Ishikawa (cell line): ENCODE results near the gene PRR16.

ENCODE experiments used
- CEBPB ChIP-seq: IDR thresholded peaks from 2 replicates; pipeline ENCODE4 v1.6.1; 2012
- CREB1 ChIP-seq: IDR thresholded peaks from 2 replicates; pipeline ENCODE4 v1.6.1; 2012; ENCODE audit warnings: low read depth
- EGR1 ChIP-seq: IDR thresholded peaks from 2 replicates; pipeline ENCODE4 v1.6.1; 2012
- EP300 ChIP-seq: IDR thresholded peaks from 2 replicates; pipeline ENCODE4 v1.6.1; 2012; ENCODE audit warnings: borderline replicate concordance
- FOXM1 ChIP-seq: IDR thresholded peaks from 2 replicates; pipeline ENCODE4 v1.6.1; 2012; ENCODE audit warnings: low read depth, borderline replicate concordance
- NFIC ChIP-seq: IDR thresholded peaks from 2 replicates; pipeline ENCODE4 v1.6.1; 2012
- RAD21 ChIP-seq: IDR thresholded peaks from 2 replicates; pipeline ENCODE4 v1.6.1; 2012; ENCODE audit warnings: low read depth
- TAF1 ChIP-seq: IDR thresholded peaks from 2 replicates; pipeline ENCODE4 v1.6.1; 2012; ENCODE audit warnings: low read depth, mild to moderate bottlenecking
- TCF12 ChIP-seq: IDR thresholded peaks from 2 replicates; pipeline ENCODE4 v1.6.1; 2012; ENCODE audit warnings: low read depth
- TEAD4 ChIP-seq: IDR thresholded peaks from 2 replicates; pipeline ENCODE4 v1.6.1; 2012
- YY1 ChIP-seq: IDR thresholded peaks from 2 replicates; pipeline ENCODE4 v1.6.1; 2012; ENCODE audit warnings: low read depth
- ZBTB7A ChIP-seq: IDR thresholded peaks from 2 replicates; pipeline ENCODE4 v1.6.1; 2012; ENCODE audit warnings: low read depth
- TF ChIP-seq, protein P1 (sequence below): IDR thresholded peaks from 2 replicates; pipeline ENCODE4 v1.6.1; 2012
- TF ChIP-seq, protein P2 (sequence below): IDR thresholded peaks from 2 replicates; pipeline ENCODE4 v1.6.1; 2012
- TF ChIP-seq, protein P3 (sequence below): IDR thresholded peaks from 2 replicates; pipeline ENCODE4 v1.6.1; 2012; ENCODE audit warnings: low read depth, mild to moderate bottlenecking

PRR16 gene

DNA sequence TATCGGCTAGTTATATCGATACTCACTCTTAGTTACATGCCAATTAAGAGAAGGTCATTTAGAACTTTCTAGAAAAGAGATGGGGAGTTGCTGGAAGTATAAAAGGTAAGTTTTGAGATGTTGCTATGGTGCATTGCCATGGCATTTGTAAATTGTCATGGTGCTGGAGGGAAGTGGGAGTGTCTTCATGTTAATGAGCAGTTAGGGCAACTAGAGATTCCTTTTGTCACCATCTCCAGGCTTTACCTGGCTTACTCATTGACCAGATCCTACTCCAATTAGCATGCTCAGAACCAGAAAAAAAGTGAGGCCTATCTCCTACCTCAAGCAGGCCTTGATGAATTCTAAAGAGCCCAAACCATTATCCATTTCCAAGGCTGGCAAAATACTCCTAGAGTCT is 82.8 kb downstream of the PRR16 start:
- TF ChIP-seq, protein P1, sequence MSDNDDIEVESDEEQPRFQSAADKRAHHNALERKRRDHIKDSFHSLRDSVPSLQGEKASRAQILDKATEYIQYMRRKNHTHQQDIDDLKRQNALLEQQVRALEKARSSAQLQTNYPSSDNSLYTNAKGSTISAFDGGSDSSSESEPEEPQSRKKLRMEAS, result no peak
- TF ChIP-seq EP300 (no peak), RAD21 (no peak), EGR1 (no peak), NFIC (no peak), YY1 (no peak), FOXM1 (no peak), ZBTB7A (no peak), CEBPB (no peak), TCF12 (no peak), TAF1 (no peak), TEAD4 (no peak), CREB1 (no peak)
- TF ChIP-seq, protein P2, sequence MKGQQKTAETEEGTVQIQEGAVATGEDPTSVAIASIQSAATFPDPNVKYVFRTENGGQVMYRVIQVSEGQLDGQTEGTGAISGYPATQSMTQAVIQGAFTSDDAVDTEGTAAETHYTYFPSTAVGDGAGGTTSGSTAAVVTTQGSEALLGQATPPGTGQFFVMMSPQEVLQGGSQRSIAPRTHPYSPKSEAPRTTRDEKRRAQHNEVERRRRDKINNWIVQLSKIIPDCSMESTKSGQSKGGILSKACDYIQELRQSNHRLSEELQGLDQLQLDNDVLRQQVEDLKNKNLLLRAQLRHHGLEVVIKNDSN, result no peak
- TF ChIP-seq, protein P3, sequence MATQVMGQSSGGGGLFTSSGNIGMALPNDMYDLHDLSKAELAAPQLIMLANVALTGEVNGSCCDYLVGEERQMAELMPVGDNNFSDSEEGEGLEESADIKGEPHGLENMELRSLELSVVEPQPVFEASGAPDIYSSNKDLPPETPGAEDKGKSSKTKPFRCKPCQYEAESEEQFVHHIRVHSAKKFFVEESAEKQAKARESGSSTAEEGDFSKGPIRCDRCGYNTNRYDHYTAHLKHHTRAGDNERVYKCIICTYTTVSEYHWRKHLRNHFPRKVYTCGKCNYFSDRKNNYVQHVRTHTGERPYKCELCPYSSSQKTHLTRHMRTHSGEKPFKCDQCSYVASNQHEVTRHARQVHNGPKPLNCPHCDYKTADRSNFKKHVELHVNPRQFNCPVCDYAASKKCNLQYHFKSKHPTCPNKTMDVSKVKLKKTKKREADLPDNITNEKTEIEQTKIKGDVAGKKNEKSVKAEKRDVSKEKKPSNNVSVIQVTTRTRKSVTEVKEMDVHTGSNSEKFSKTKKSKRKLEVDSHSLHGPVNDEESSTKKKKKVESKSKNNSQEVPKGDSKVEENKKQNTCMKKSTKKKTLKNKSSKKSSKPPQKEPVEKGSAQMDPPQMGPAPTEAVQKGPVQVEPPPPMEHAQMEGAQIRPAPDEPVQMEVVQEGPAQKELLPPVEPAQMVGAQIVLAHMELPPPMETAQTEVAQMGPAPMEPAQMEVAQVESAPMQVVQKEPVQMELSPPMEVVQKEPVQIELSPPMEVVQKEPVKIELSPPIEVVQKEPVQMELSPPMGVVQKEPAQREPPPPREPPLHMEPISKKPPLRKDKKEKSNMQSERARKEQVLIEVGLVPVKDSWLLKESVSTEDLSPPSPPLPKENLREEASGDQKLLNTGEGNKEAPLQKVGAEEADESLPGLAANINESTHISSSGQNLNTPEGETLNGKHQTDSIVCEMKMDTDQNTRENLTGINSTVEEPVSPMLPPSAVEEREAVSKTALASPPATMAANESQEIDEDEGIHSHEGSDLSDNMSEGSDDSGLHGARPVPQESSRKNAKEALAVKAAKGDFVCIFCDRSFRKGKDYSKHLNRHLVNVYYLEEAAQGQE, result no peak

GRCh38 chr5:120550358-120550757 is 86.3 kb downstream of the PRR16 start:
- TF ChIP-seq ZBTB7A (no peak), TAF1 (no peak), EGR1 (no peak), CEBPB (no peak), FOXM1 (no peak), TCF12 (no peak), YY1 (no peak), TEAD4 (no peak), CREB1 (no peak), NFIC (no peak), EP300 (no peak), RAD21 (no peak)
- TF ChIP-seq, protein P1, result no peak
- TF ChIP-seq, protein P3, result no peak
- TF ChIP-seq, protein P2, result no peak

GRCh38 chr5:120552638-120553037 is 88.5 kb downstream of the PRR16 start:
- TF ChIP-seq, protein P2, result no peak
- TF ChIP-seq EGR1 (no peak), CREB1 (no peak), CEBPB (no peak), EP300 (no peak), NFIC (no peak), RAD21 (no peak)
- TF ChIP-seq, protein P3, result no peak

DNA sequence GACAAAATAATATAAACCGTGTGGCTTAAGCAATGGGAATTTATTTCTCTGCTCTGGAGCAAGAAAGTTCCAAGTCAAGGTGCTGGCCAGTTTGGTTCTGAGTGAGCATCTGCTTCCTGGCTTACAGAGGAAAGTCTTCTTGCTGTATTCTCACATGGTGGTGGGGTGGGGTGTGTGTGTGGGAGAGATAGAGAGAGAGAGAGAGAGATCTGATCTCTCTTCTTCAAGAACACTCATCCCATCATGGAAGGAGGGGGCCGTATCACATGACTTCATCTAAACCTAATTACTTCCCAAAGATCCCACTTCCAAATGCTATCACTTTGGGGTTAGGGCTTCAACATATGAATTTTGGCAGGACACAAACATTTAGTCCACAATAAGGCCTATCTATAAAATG is 91.2 kb downstream of the PRR16 start:
- TF ChIP-seq EP300, result no peak
- TF ChIP-seq, protein P3, result no peak
